GM18508 (cell line): ENCODE results near the gene CHST8.
"Not testable (repeated sequence)": the region's sequence is repeated elsewhere in the genome, so short reads cannot be mapped to it uniquely, and the experiment has no call there.

Experiments used
- ATAC-seq: cut with Tn5 transposase; IDR thresholded peaks from one replicate; pipeline ENCODE4 v1.9.1; 2021; ENCODE audit warnings: moderate number of reproducible peaks; ENCODE audit not compliant: insufficient read depth, unreplicated experiment

Gene CHST8

DNA sequence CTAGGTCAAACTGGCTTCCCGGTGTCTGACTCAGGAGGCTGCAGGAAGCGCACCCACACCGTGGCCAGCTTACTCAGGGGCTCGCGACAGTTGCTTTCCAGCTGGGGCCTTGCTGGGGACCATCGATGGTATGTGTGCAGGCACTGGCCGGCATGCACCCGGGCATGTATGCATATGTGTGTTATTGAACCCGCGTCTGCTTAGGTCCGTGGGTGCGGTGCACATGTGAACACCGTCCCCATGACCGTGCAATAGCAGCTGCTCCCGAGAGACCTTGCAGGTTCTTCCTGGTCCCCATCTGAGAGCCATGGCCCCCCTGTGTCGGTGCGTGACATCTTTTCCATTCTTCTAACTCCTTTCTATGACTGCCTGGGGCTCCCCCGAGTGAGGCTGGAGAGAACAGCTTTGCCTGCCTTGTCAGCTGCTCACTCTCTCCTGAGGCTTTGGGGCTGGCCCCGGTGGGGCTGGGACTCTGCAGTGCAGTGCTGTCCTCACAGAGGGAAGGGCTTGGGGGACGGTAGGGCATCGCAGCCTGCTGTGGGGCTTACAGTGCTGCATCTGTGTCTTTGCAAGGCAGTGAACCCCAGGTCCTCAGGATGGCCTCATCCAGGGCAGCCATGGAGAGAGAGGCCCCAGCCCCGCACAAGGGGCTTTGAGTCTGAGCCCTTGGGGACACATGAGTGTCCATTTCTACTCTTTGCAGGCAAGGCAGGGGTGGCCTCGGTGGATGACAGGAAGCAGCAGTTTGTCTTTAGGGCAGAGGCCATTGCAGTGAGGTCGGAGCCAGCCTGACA lies 65.1 kb downstream of the CHST8 start:
- no peak for ATAC-seq

DNA sequence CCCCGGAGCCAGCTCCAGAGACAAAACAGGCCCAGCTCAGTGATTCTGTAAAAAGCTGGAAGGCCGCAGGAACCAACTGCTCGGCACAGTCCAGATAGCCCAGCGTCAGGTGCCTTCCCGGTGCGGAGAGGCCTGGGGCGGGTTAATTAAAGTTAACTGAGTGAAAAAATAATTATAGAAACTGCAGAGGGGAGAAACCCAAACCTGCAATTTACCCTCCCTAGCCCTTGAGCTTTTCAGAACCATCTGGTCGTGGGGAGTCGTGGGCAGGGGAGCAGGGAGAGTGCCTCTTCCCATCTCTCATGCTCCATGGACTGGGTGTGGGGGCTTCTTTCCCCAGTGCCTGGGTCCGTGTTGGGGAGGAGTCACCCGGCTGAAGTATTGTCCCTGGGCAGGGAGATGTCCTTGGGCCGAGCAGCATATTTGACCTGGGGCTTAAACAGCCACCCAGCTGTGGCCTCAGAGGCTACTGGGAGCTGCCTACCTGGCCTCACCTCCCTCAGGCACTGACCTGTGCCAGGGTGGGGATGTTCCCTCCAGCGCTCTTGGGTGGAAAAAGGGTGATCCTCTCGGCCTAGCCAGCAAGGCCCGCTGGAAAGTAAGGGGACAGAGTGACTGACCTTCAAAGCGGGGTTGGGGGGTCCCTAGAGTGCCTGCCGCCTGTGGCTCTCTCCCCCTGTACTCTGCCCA lies 65.9 kb downstream of the CHST8 start:
- ATAC-seq: no peak

DNA sequence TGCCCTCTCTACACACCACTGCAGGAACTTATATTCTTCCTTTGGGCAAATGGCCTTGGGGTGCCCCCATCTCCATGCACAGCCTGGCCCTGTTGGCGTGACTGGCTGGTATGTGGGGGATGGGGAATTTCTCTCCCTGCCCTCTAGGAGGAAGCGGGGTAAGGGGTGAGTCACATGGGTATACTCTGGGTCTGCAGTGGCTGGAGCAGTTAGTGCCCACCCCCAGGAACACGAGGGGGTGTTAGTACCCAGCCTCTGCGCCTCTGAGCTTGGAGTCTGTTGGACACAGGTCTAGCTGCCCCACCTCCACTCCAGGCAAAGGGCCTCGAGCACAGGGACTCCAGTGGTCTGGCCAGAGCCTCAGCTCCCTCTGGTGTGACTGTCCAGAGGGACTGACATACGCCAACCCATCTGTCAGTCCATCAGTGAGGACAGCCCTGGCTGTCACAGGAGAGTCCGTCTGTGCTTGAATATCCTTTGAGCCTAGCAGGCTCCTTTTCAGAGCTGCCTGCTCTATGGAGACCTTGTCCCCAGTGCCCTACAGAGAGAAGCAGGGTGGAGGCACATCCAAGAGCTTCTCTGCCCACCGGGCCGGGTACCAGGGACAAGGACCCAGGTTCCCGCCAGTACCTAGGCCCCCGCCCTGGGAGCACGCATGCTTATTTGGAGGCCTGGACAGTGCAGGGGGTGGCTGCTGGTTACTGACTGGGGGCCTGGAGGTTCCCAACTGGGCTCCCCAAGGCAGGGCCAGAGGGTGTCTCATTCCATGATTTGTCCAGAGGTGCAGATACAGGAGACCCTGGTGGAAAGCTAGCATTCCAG lies 66.6 kb downstream of the CHST8 start:
- ATAC-seq: no peak

DNA sequence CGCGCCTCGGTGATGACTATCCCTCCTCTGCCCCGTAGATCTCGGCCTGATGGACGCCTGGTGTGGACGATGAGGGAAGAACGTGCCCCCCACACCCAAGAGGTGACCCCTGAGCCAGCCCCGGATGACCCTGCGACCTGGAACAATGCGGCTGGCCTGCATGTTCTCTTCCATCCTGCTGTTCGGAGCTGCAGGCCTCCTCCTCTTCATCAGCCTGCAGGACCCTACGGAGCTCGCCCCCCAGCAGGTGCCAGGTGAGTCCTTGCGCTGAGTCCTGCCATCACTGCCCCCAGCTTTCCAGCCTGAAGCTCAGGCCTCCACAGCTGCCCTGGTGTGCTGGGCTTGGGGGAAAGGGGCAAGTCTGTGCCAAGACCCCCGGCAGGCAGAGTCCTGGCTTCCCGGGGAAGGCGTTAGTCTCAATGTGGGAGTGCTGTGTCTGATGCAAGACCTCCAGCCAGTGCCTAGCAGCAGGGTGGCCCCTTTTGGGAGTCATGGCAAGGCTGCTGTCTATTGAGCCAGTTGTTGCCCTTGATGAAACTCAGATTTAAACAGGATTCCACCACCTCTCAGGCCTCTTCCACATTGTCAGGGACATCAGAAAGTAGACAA lies 67.5 kb downstream of the CHST8 start:
- ATAC-seq: no peak

DNA sequence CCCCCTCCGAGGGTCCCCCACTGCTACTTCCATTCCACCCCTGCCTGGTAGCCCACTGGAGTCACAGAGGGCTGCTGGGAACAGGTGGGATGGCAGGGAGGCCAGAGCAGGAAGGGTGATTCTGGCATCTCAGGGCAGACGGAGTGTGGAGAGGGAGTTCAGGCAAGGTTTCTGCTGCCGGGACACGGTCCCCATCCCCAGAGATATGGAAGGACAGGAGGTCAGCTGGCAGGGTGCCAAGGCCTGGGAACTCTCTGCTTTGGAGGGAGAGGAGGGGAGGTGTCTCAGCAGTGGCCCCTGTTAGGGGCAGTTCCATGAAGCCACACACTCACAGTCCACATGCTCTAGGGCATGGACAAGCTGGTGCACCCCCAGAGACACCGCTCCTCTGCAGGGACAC lies 68.1 kb downstream of the CHST8 start:
- ATAC-seq: no peak

DNA sequence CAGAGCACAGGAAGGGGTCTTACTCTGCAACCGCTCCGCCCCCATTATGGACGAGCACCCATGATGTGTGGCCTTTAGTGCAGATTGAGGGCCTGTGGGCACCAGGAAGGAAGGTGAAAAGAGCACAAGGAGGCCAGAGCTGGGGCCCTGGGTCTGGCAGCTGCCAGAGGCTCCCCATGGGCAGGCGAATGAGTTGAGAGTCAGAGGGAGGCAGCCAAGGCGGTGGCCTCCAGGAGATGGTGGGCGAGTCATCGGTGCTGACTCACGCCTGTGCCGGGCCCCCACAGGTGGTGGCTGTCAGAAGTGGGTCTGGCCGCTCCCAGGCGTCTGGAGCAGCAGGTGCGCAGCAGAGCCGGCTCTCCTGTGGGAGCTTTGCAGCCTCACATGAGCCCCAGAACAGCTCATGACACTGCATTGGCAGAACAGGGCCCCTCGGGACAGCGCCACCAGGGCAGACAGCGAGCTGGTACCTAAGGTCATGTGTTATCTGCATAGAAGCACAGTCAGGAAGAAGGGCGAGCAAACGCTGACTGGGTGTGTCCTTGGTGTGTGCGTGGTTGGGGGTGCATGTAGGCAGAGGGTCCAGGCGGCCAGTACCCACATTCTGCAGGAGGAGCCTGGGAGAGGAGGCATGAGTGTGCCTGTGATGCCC lies 68.8 kb downstream of the CHST8 start:
- ATAC-seq: no peak

DNA sequence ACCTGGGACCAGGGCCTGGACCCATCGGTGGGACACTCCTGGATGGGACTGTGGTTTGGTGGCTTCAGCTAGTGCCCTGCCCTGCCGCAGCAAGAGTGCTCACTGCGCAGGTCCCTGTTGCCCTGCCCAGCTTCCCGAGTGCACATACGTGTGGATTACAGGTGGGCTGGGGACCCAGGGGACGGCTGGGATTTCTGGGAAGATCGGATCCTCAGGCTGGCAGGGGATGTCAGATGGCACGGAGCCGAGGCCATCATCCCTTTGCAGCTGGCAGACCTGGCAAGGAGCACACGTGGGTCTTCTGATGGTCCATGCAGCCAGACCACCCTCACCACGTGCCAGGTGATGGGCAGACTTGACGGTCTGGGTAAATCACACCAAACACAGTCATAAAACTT lies 69.3 kb downstream of the CHST8 start:
- ATAC-seq: no peak

DNA sequence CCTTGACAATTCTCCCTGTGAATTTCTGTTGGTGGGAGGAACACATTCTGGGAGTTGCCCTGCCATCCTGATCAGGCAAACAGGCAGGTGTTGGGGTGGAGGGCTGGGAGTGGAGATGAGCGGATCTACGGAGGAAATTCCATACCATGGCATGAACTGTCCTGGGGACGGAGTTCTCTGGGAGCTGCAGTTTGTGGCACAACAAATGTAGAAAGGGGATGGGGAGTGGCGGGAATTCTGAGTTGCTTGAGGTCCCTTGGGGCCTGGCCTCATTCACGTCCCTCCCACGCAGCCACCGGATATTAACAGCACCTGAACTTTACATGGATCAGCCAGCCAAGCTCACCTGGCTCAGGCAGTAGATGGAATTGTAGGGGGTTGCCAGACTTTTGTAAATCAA lies 70.0 kb downstream of the CHST8 start:
- ATAC-seq: no peak

DNA sequence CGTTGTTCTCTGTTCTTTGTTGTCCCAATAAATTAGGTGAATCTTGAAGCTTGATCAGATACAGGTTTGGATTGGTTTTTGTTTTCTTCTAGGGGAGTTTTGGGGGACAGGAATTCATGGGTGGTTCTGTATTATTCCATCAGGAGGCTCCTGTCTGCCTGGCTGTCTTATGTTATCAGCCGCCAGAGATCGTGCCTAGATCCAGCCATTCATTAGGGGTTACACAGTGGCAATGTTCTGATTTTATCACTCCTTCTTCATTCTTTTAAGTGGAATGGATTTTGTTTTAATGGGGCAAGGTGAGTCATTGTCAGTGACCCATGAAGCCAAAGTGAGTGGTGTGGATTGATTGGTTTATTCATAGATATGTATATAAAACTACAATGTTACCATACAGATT lies 71.9 kb downstream of the CHST8 start:
- no peak for ATAC-seq

DNA sequence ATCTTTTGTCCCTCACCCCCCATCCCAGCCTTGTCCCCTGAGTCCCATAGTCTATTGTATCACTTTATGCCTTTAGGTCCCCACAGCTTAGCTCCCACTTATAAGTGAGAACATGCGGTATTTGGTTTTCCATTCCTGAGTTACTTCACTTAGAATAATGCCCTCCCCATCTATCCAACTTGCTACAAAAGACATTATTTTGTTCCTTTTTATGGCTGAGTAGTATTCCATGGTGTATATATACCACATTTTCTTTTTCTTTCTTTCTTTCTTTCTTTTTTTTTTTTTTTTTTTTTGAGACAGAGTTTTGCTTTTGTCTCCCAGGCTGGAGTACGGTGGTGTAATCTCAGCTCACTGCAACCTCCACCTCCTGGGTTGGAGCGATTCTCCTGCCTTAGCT lies 73.8 kb downstream of the CHST8 start:
- not testable (repeated sequence) for ATAC-seq

DNA sequence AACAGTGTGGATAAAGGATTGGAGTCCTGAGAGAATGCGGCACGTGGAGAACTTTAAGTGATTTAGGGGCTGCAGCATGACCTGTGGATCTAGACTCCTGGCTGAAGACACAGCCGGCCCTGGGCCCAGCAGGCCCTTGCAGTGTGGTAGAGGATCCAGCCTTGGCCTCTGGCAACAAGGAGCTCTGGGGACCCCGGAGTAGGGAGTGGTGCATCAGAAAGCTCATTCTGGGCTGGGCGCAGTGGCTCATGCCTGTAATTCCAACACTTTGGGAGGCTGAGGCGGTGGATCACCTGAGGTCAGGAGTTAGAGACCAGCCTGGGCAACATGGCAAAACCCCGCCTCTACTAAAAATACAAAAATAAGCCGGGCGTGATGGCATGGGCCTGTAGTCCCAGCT lies 76.0 kb downstream of the CHST8 start:
- ATAC-seq: no peak

DNA sequence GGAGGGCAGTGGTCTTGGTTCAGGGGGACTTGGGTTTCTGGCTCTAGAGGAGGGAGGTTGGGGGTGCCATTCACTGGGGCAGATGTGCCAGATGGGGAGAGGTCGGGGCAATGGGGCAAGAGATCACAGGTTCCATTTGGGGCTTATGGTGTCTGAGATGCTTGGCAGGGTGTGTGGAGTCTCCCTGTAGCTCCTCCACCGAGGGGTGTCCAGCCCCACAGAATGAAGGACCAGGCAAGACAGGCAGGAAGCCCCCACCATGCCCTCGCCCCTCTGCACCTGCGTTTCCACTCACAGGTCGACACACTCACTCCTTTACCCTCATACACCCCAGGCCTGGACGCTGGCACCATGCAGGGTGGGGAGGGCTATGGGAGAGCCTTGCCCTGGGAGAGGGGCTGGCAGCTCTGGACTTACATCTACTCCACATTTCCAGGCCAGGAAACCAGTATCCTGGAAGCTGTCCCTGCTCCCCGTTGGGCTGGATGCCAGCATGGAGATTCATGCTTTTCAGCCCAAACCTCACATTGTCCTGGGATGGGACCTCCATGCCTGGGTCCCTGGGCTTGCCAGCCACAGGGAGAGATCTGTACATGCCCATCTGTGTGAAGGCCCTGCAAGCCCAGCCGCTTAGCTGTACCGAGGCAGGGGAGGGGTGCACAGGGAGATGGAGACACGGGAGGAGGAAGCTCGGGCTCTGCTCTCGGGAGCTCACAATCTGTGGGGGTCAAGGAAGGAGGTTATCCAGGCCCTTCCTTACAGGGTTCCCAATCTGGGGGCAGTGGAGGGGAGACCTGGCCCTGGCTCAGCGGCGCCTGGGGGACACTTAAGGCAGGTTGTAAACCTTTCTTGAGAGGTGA lies 77.1 kb downstream of the CHST8 start:
- ATAC-seq: no peak

DNA sequence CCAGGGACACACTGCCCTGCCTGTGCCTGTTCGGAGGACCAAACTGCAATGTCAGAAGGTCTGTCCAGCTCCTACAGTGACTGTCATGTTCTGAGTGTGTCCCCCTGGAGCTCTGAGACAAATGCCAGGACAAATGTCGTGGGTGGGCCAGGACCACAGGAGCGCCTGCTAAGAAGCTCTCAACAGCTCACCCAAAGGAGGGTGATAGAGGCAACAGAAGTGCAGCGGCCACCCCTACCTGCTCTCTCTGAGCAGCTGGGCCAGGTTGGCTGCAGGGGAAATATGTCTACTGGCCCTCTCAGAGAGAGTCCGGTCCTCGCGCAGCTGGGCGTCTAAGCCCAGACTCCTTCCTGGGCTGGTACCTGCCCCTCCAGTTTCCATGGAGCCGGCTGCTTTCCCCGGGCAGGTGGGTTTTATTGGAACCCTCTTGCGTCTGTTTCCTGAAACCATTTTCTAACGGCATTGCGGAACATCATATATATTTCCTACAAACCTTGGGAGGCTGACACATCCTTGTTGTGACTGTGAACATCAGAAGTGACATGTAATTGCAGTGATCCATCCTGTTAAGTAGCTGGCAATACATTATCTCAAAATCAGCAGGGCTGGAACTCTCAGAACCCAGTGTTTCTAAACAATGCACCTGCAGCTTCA lies 78.1 kb downstream of the CHST8 start:
- no peak for ATAC-seq

DNA sequence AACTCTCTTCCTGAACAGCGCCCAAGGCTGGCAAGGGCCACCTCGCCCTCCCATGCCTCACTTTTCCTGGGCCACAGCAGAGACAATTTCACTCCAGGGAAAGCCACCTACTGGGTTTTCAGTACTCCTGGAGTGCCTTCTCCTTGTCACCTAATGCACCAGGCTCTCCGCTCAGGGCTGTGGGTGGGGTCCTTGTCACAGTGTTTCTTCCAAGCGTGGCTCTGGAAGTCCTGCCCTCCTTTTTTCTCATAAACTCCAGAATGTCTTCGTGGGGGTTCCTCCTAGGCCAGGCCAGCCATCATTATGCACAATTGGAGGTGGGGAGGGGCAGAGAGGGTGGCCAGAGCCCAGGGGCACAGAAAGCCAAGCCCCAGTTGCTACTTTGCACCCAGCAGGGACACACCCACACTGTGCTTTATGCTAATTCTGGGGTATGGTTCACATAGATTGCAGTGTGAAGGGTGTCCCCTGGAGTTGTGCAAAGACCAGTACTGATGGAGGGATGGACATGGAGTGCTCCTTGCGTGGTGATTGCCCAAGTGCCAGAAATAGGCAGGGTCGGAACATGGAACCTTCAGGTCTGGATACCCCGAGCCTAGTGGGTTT lies 78.8 kb downstream of the CHST8 start:
- no peak for ATAC-seq

DNA sequence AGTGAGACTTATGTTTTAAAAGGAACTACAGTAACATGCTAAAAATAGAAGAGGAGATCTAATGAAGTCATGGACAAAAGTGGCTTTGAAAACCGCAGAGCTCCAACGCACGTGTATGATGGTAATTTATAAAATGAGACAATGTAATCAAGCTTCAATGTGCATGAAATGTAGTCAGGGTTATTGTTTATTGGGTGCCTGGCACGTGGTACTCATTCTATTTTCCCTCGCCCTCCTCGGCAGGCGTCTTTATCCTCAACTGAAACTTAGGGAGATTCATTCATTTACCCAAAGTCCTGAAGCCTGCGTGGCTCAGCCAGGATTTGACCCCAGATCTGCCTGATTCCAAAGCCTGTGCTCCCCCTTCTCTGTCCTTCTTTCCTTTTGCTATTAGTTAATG lies 79.8 kb downstream of the CHST8 start:
- no peak for ATAC-seq

DNA sequence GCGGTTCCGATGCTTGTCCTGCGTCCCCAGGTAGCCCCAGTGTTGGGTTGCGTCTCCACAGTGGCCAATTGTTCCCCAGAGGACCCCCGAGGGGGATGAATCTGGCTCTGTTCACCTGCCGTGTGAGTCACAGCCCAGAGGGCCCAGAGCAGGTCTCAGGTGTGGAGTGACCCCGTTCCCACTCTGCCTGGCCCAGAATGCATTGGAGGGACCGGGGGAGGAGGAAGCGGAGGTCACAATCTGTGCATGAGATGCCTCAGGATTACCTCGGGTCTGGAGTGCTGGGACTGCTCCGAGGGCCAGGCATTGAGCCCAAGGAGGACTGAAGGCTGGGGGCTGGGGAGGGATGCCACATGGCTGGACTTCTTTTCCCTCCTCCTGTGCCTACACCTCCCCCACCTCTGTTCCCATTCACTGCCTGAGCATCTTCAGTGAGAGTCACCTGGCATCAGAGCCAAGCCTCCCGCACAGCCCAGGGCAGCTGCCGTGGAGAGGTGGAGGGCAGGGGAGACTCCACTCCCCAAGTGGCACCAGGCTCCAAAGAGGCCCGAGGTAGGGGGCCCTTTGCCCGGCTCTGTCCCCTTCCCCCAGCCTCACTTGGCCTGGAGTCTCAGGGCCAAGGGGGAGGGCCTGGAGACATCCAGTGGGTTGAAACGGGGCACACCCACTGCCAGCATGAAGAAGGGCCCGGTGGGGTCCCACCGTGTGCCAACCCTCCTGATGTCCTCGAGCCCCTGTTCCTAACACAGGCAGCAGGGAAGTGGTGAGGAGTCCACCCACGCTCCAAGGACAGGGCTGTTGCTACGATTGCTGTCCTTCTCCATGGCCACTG lies 81.1 kb downstream of the CHST8 start:
- no peak for ATAC-seq

DNA sequence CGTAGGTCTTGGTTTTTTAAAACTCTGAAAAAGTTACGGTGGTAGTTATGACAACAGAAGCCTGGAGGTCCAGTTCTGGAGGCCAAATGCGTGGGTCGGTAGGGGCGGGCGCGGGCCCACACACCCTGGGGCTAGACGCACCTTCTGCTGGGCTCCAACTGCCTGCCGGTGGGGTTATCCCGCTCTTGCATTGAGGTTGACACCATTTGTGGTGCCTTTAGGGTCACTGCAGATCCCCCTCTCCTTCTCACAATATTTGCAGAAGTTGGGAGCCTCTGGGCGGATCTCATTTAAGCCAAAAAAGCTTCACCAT lies 81.6 kb downstream of the CHST8 start:
- no peak for ATAC-seq

DNA sequence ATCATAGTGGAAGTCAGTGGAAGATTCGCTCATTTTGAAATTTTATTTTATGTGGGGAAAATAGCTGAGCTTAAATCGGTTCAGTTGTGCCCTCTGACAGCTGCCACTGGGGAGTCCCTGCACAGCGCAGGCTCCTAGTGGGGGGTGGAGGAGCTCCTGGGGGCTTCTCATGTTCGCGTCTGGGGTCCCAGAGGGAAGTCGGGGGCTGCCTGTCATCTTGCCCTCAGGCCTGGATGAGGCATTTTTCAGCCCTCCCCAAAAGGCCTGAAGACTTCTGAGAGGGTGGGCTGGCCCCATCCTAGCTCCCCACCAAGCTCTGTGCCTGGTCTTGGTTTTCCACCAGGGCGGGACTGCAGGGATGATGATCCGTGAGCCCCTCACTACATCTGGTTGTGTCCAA lies 82.1 kb downstream of the CHST8 start:
- no peak for ATAC-seq
